D341Med (cell line): ENCODE measurements around the gene SYNE4.
"Not testable (repeated sequence)": the region's sequence is repeated elsewhere in the genome, so short reads cannot be mapped to it uniquely, and the experiment has no call there.

Experiments
- DNase-seq: peaks from one replicate; pipeline ENCODE4 v3.0.0; 2012; ENCODE audit warnings: low spot score

SYNE4 gene

GRCh38 chr19:36008336-36008978 lies at the start of gene SYNE4:
Gene SYNE4 (minus strand): TSS chr19:36008813. CDS start chr19:36008681, 132 bp downstream.
- no peak for DNase-seq

GRCh38 chr19:36054733-36055686 lies 46.4 kb upstream of the SYNE4 start, which contains the start of gene WDR62:
Gene WDR62 (plus strand): TSS chr19:36054897. CDS start chr19:36054972, 75 bp downstream.
- DNase-seq, result peak; percentile 96

GRCh38 chr19:36054119-36054732 lies 45.6 kb upstream of the SYNE4 start, which contains the start of gene THAP8:
Gene THAP8 (minus strand): TSS chr19:36054285. CDS start chr19:36054217, 68 bp downstream.
- peak; percentile 96 for DNase-seq

- no peak for DNase-seq
Observed at GRCh38 chr19:36051637-36052036, 43.0 kb upstream of the SYNE4 start.

GRCh38 chr19:36051236-36051635 lies 42.6 kb upstream of the SYNE4 start:
- DNase-seq, result peak; percentile 68

GRCh38 chr19:36049080-36049698 lies 40.6 kb upstream of the SYNE4 start:
- no peak for DNase-seq

- DNase-seq, result no peak
Observed at GRCh38 chr19:36047835-36048234, 39.2 kb upstream of the SYNE4 start.

GRCh38 chr19:36046443-36047050 lies 37.9 kb upstream of the SYNE4 start:
- no peak for DNase-seq

GRCh38 chr19:36043952-36044351 lies 35.3 kb upstream of the SYNE4 start:
- no peak for DNase-seq

GRCh38 chr19:36041831-36042230 lies 33.2 kb upstream of the SYNE4 start:
- no peak for DNase-seq

- not testable (repeated sequence) for DNase-seq
Observed at GRCh38 chr19:36041092-36041491, 32.5 kb upstream of the SYNE4 start.

GRCh38 chr19:36040495-36040894 lies 31.9 kb upstream of the SYNE4 start:
- DNase-seq, result no peak

- no peak for DNase-seq
Observed at GRCh38 chr19:36032251-36033104, 23.9 kb upstream of the SYNE4 start, which contains the start of gene CLIP3. Gene CLIP3 (minus strand): TSS chr19:36032873. CDS start chr19:36032357, 516 bp downstream.

- no peak for DNase-seq
Observed at GRCh38 chr19:36031308-36031707, 22.7 kb upstream of the SYNE4 start.

GRCh38 chr19:36030264-36031148 lies 21.9 kb upstream of the SYNE4 start:
- DNase-seq, result no peak

GRCh38 chr19:36028313-36029041 lies 19.9 kb upstream of the SYNE4 start:
- no peak for DNase-seq

GRCh38 chr19:36027696-36028095 lies 19.1 kb upstream of the SYNE4 start:
- DNase-seq, result no peak

- DNase-seq, result no peak
Observed at GRCh38 chr19:36026091-36026876, 17.7 kb upstream of the SYNE4 start.
